ENCODE measurements around the gene E4F1. TPM values are rescaled to one million over a fixed set of nuclear protein-coding genes. Genes with fewer than 3 reads are reported as not detected.
A peak's percentile ranks its signal among the peaks of the same experiment; 100 is the strongest.

E4F1 gene
- total and polyA plus RNA-seq, 8 donors: 8.7 to 48.4 (median 9.9) TPM

DNA sequence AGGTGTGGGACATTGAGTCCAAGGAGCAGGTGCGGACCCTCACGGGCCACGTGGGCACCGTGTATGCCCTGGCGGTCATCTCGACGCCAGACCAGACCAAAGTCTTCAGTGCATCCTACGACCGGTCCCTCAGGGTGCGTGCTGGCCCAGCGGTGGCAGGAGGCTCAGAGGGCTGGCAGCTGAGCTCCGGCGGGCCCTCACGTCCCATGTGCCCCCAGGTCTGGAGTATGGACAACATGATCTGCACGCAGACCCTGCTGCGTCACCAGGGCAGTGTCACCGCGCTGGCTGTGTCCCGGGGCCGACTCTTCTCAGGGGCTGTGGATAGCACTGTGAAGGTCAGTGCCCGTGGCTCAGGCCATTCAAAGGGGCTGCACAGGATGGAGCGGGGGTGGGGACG lies 47.3 kb upstream of the E4F1 start:
- peaks cover 0 to 33% (median 19%) of the 10 kb centered on the region in 3 donors for H3K36me3 ChIP-seq
- FAIRE-seq: no peak

DNA sequence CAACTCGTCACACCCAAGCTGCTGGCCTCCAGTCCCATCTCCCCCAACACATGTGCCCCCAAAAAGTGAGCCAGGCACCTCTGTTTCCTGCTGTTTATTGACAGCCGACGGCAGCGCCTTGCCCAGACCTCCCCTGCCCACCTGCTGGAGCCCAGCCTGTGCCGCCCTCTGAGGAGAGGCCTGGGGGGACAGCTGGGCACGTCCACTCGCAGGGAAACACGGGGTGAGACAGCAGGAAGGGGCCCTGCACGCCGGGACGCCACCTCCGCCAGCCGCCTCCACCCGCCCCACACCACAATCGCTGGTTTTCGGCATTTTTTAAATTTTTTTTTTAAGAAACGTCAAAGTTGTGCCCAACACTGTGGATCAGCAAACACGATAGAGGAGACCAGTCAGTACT lies 46.3 kb upstream of the E4F1 start:
- no peaks in the 10 kb centered on the region for H3K4me1 ChIP-seq
- intact Hi-C loops (cut with DNase I): loop anchor here in 1 of 3 donors (2.0 kb wide), 1 partner anchor 16 kb away; no protein-coding TSS in a partner anchor
- TF ChIP-seq, protein P1, sequence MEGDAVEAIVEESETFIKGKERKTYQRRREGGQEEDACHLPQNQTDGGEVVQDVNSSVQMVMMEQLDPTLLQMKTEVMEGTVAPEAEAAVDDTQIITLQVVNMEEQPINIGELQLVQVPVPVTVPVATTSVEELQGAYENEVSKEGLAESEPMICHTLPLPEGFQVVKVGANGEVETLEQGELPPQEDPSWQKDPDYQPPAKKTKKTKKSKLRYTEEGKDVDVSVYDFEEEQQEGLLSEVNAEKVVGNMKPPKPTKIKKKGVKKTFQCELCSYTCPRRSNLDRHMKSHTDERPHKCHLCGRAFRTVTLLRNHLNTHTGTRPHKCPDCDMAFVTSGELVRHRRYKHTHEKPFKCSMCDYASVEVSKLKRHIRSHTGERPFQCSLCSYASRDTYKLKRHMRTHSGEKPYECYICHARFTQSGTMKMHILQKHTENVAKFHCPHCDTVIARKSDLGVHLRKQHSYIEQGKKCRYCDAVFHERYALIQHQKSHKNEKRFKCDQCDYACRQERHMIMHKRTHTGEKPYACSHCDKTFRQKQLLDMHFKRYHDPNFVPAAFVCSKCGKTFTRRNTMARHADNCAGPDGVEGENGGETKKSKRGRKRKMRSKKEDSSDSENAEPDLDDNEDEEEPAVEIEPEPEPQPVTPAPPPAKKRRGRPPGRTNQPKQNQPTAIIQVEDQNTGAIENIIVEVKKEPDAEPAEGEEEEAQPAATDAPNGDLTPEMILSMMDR (IDR thresholded peaks at IDR 0.05): no peak
- ATAC-seq (no peak), FAIRE-seq (no peak), DNase-seq (no peak)
- no peaks in the 10 kb centered on the region for H3K27me3 ChIP-seq
- 92 to 95% methylated on average over 18 of the region's 18 CpGs for WGBS, 2 donors
- no peaks in the 10 kb centered on the region for H3K9me3 ChIP-seq
- H3K27ac ChIP-seq: no peak overlapping the region
- peaks cover 0 to 33% (median 19%) of the 10 kb centered on the region in 3 donors for H3K36me3 ChIP-seq
- no peak overlapping the region for H3K4me3 ChIP-seq

More for the DNA sequence above, 47.3 kb upstream of the E4F1 start:
- Histone ChIP-seq H3K4me3 (no peak overlapping the region), H3K27me3 (no peaks in the 10 kb centered on the region), H3K27ac (no peak overlapping the region), H3K4me1 (no peaks in the 10 kb centered on the region), H3K9me3 (no peaks in the 10 kb centered on the region)
- TF ChIP-seq, protein P1 (IDR thresholded peaks at IDR 0.05): no peak
- DNase-seq: no peak
- intact Hi-C loops (cut with DNase I): loop anchor here in 1 of 3 donors (2.0 kb wide), 1 partner anchor 15 kb away; no protein-coding TSS in a partner anchor
- 94 to 95% methylated on average over 23 of the region's 23 CpGs for whole genome bisulfite sequencing, 2 donors
- no peak for ATAC-seq

DNA sequence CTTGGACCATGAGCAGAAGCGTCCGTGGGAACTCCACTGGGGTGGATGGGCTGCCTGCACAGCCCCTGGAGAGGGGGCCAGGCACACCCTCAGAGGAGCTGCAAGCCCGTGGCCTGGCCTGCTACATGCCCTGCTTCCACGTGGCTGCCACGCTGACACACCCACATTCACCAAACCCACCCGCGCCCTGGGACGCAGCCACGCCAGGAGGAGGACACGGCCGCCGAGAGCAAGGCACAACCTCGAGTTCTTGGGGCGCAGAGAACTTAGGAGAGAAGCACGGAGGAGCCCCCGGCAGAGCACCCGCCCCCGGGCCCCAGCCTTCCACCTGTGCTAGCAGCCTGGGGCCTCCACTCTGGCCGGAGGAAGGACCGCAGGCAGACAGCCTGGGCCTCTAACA lies 45.8 kb upstream of the E4F1 start:
- Histone ChIP-seq H3K36me3 (peaks cover 0 to 33% (median 19%) of the 10 kb centered on the region in 3 donors), H3K4me1 (no peaks in the 10 kb centered on the region), H3K9me3 (no peaks in the 10 kb centered on the region), H3K4me3 (no peak overlapping the region), H3K27ac (no peak overlapping the region), H3K27me3 (no peaks in the 10 kb centered on the region)
- no peak for ATAC-seq
- DNase-seq: no peak
- no peak for FAIRE-seq
- intact Hi-C loops (cut with DNase I): loop anchor here in 1 of 3 donors (2.0 kb wide), 1 partner anchor 17 kb away; no protein-coding TSS in a partner anchor
- WGBS, 2 donors: 94 to 96% methylated on average over 20 of the region's 20 CpGs
- TF ChIP-seq, protein P1 (IDR thresholded peaks at IDR 0.05): no peak

DNA sequence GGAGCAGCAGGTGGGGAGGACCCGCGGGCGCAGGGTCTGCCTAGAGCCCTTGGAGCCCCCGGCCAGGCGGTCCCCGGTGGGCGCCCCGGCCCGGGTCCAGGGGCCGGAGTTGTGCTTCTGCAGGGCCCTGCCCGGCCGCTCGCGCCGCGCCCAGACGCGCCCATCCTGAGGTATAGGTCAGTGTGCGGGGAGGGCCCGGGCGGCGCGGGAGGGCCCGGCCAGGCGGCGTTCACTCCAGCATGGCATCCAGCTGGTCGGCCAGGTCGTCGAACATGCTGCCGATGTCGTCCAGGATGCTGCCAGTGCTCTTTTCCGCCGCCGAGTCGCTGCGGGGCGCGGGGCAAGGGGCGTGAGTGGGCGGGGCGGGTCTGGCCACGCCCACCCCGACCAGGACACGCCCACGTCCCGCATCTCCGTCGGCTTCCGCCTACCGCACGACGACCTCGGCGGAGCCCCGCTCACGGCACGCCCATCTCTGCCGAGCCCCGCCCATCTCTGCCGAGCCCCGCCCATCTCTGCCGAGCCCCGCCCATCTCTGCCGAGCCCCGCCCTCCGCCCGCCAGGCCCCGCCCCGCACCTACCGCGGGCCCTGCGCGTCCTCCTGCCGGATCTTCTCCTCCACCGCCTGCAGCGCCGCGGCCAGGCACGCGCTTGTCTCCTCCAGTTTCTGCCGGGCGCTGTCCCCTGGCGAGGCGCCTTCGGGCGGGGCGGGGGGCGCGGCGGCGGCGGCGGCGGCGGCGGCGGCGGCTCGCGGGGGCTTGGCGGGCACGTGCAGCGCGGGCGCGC lies 44.9 kb upstream of the E4F1 start:
- DNase-seq: no peak
- ATAC-seq: peak in 2 of 4 donors; percentile 34 to 58
- H3K36me3 ChIP-seq: peaks cover 0 to 26% (median 19%) of the 10 kb centered on the region in 3 donors
- no peaks in the 10 kb centered on the region for H3K27me3 ChIP-seq
- no peak overlapping the region for H3K27ac ChIP-seq
- 31 to 37% methylated on average over 58 to 106 of the region's 106 CpGs for WGBS, 2 donors
- no peaks in the 10 kb centered on the region for H3K4me1 ChIP-seq
- intact Hi-C loops (cut with DNase I): no loop called here
- TF ChIP-seq, protein P1 (IDR thresholded peaks at IDR 0.05): no peak
- no peaks in the 10 kb centered on the region for H3K9me3 ChIP-seq
- H3K4me3 ChIP-seq: no peak overlapping the region
- no peak for FAIRE-seq

DNA sequence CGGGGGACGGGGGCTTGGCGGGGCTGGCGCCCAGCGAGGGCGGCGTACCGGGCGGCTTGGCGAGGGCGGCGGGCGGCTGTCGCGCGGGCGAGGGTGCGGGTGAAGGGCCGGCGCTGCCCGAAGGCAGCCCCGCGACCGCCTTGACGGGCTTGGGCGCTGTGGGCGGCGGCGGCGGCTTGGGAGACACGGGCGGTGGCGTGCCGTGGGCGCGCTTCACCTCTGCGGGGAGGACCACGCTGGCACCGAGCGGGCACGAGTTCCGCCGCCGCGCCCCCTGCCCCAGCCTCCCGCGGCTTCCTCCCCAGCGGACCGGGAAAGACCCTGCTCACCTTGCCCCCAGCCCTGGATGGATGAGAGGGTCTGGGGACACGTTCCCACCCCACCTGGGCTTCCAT lies 44.3 kb upstream of the E4F1 start:
- no peak overlapping the region for H3K27ac ChIP-seq
- H3K9me3 ChIP-seq: no peaks in the 10 kb centered on the region
- 49 to 62% methylated on average over 20 to 50 of the region's 50 CpGs for WGBS, 2 donors
- FAIRE-seq: no peak
- H3K27me3 ChIP-seq: no peaks in the 10 kb centered on the region
- TF ChIP-seq, protein P1 (IDR thresholded peaks at IDR 0.05): no peak
- no peak overlapping the region for H3K4me3 ChIP-seq
- H3K36me3 ChIP-seq: peaks cover 0 to 20% (median 16%) of the 10 kb centered on the region in 3 donors
- intact Hi-C loops (cut with DNase I): no loop called here
- no peaks in the 10 kb centered on the region for H3K4me1 ChIP-seq
- no peak for ATAC-seq
- DNase-seq: no peak

Measured in pancreas (tissue), 10 donors.